Activated naive CD4-positive, alpha-beta T cell treated with anti-CD3 and anti-CD28 coated beads, Interleukin-2, amount 50 U/mL, for 16 hours (primary cell): ENCODE results near the gene RNF112.

Experiments used
- DNase-seq: peaks from one replicate; pipeline ENCODE4 v3.0.0-alpha.2; 2020

Gene RNF112

GRCh38 chr17:19390951-19391350 is 20.1 kb upstream of the RNF112 start:
- no peak for DNase-seq

- no peak for DNase-seq
Measured at GRCh38 chr17:19391432-19391831, 19.6 kb upstream of the RNF112 start.

DNA sequence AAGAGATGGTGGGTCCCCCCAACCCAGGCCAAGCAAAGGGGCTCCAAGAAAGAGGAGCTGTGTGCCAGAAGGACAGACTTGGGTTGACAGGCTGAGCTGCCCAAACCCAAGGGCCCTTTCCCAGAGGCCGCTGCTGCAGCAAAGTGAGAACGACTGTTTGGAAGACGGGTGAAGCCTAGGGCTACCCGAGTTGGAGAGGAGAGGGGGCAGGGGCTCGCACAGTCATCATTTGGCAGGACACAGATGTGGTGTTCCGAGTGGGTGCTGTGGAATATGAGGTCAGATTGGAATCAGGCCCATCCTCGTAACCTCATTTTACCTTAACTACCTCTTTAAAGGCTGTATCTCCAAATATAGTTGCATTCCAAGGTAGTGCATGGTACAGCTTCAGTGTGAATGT is 18.7 kb upstream of the RNF112 start:
- DNase-seq: no peak

- no peak for DNase-seq
Measured at GRCh38 chr17:19397556-19398041, 13.4 kb upstream of the RNF112 start.

DNA sequence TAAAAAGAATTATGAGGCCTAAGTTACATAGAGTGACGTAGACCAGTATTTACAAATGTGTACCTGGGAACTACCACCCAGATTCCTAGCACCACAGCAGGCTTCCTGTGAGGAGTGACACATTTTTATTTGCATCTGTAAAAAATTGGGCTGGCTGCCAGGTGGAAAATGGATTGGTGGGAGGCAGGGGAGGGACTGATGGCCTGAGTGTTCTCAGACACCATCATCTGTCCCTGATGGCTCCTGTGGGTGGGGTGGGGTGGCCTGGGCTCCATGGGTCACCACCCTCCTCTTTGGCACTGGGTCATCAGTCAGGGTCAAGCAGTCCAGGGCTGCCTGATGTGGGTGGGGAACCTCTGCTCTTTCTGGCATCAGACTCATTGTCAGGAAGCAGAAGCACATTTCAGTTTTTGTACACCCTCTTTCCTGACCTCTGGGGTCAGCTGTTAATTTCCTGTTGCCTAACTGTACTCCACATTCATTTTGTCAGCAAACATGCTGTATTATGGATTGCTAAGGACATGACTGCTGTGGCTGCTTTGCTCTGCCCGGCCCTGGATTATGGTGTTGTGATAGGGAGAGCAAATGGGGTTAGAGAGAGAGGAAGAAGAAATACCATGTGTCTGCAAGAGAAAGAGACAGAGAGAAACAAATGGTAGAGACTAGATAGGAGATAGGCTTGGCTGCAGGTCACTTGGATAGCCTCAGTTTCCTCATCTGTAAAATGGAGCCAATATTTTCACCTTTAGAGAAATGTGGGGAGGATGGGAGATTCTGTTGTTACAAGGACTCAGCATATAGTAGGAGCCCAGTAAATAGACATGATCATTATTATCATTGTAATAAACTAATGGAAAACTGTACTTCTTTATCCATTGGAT is 12.5 kb upstream of the RNF112 start:
- DNase-seq: no peak

DNA sequence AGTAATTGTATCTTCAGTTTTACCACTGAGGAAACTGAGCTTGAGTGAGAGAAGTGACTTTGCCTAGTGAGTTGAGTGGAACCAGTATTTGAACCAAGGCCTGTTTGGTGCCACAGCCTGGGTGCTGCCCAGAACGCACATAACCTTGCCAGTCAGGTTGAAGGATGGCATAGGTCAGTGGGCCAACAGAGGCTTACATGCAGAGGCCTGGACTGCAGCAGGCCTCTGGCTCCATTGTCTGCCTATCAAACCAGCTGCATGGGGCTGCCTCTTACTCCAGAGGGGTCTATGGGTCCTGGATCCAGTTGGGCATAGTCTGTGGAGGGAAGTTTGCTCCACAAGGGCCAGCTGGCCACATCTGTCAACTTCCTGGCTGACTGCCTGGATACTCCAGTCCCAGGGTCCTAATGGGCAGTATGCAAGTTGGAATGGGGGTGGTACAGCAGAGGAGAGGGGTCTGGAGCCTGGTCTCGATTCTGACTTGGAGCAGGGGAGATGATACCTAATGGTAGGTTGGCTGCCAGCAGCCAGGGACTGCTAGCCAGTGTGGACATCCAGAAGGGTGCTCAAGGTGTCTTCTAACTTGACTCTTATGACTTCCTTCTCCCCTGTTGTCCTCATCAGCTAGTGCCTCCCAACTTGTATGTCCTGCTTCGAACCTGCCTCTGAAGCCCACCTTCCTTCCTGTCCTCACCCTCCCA is 11.1 kb upstream of the RNF112 start:
- no peak for DNase-seq

GRCh38 chr17:19401321-19402010 is 9.6 kb upstream of the RNF112 start:
- DNase-seq: no peak

- DNase-seq: no peak
Measured at GRCh38 chr17:19402171-19402570, 8.9 kb upstream of the RNF112 start.

- no peak for DNase-seq
Measured at GRCh38 chr17:19403021-19403420, 8.0 kb upstream of the RNF112 start.

GRCh38 chr17:19404264-19404663 is 6.8 kb upstream of the RNF112 start:
- DNase-seq: no peak

DNA sequence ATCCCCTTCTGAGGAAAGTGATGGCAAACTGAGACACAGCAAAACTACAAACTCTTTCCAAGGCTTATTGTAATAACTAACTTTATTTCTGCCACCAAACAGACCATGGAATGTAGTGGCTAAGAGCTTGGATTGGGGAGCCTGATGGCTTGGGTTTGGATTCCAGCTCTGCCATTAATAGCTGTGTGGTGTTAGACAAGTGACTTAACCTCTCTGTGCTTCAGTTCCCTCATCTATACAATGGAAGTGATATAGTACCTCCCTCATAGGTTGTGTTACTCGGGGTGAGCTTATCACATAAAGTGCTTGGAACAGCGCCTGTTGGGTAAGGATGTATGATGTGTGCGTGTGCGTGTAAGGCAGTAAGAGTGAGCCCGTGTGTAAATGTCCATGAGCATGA is 5.9 kb upstream of the RNF112 start:
- DNase-seq: no peak

- DNase-seq: no peak
Measured at GRCh38 chr17:19407601-19408345, 3.3 kb upstream of the RNF112 start.

- no peak for DNase-seq
Measured at GRCh38 chr17:19408346-19408710, 2.7 kb upstream of the RNF112 start.

DNA sequence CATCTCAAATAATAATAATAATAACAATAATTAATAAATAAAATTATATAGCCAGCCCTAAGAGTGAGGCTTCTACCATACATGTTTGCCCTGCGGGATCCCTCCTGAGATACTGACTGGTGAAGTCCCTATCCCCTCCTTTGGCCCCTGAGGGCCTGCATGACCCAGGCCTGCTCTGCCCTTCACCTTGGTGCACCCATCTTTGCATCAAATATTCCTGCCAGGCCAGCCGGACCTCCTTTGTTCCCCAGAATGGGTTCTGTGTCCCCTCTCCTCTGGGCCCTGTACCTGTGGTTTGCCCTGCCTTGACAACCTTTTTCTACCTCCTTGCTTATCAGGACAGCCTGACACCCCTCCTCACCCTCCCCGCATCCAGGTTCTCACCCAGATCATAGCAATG is 2.0 kb upstream of the RNF112 start:
- DNase-seq: no peak

DNA sequence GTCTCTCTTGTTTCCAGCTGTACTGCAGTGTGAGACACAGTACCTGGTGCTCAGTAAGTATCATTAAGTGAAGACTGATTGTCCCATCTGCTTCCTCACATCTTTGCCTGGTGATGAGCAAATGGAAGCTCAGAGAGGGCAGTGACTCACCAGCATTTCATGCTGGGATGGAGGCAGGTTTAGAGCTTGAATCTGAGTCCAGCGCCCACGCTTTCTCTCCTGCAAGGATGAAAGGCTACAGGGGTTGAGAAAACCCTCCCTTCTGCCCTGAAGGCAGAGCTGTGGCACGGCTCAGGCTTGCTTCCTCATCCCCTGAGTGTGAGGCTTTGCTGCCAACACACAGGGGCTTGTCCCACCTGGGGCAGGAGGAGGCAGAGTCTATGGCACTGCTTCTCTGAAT is 1.5 kb upstream of the RNF112 start:
- DNase-seq: no peak

DNA sequence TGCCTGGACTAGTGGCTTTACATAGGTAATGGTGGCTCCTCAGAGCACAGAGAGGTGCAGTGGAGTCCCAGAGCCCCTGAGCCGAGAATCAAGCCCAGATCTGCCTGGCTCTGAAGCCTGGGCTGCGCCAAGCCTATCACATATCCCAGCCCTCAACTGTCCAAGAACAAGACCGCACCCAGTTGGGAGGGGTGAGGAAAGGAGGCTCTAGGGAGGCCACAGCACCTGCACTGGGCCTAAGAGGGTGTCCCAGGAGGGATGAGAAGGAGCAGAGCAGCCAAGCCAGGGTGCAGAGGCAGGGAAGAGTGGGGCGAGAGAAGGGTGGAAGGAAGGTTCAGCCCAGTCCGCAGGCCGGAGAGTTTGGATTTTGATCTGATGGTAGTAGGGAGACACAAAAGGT is 941 bp upstream of the RNF112 start:
- no peak for DNase-seq

GRCh38 chr17:19411631-19412030 is 599 bp downstream of the RNF112 start:
- DNase-seq: no peak

GRCh38 chr17:19412510-19412909 is 1.5 kb downstream of the RNF112 start:
- DNase-seq: no peak

GRCh38 chr17:19412984-19413383 is 2.0 kb downstream of the RNF112 start:
- no peak for DNase-seq

GRCh38 chr17:19413761-19414160 is 2.7 kb downstream of the RNF112 start:
- DNase-seq: no peak

DNA sequence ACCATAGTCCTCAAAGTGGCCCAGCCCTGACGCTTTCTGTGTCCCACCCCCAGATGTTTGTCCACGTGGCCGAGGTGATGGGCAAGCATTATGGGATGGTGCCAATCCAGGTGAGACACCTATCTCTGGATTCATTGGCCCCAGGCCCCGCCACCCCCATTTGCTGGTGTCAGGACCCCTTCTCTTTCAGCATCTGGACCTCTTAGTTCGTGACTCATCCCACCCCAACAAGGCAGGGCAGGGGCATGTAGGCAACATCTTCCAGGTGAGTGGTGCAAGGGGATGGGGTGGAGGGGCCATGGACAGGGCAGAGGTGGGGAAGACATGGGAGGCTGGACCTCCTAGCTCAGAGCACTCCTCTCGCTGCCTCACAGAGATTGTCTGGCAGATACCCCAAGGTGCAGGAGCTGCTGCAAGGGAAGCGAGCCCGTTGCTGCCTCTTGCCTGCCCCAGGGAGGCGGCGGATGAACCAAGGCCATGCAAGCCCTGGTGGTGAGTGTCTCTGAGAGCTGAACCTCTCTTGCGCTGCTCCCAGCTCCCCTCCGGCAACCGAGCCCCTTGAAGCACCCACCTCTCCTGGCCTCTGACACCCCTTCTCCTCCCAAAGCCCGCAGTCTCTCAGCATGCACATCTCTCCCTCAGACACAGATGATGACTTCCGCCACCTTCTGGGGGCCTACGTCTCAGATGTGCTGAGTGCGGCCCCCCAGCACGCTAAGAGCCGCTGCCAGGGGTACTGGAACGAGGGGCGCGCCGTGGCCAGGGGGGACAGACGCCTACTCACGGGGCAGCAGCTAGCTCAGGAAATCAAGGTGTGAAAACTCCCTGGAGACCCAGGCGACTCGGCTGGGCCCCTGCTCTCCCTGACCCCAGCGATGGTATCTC is 3.6 kb downstream of the RNF112 start:
- no peak for DNase-seq

GRCh38 chr17:19415311-19415710 is 4.3 kb downstream of the RNF112 start:
- DNase-seq: no peak
